Common myeloid progenitor, CD34-positive (primary cell): ENCODE results near the gene OLR1.

Experiments used
- CTCF ChIA-PET: fragments of 350-600 bp; sonication (Branson Sonifier 250); formaldehyde crosslinking; loops from one replicate; lab custom pipeline; 2021; ENCODE audit warnings: antibody characterized with exemption; lab: Charles Lee
- POLR2A ChIA-PET: fragments of 350-600 bp; sonication (Branson Sonifier 250); formaldehyde crosslinking; loops from one replicate; lab custom pipeline; 2021; ENCODE audit warnings: antibody characterized with exemption; lab: Charles Lee
- DNase-seq, 3 donors: peaks; one replicate each; pipeline versions ENCODE4 v3.0.0 to v3.0.0-alpha.2; 2013
- H3K27ac ChIP-seq, 2 experiments: 1 replicate in 1 of 2; 2 replicates in 1 of 2; pipeline ENCODE4 v1.7.0; 2013; ENCODE audit warnings: inconsistent platforms in 2 of 2, low read length in 2 of 2, mild to moderate bottlenecking in 2 of 2, low read depth in 1 of 2, moderate library complexity in 1 of 2; ENCODE audit not compliant: severe bottlenecking in 2 of 2, insufficient read depth in 1 of 2, poor library complexity in 1 of 2
- H3K27me3 ChIP-seq, 5 experiments: replicated peaks in 2 of 5; 1 replicate in 3 of 5; 2 replicates in 2 of 5; pipeline versions ENCODE4 v1.6.1 to v1.7.0; 2013; ENCODE audit warnings: low read length in 4 of 5, mild to moderate bottlenecking in 2 of 5, moderate library complexity in 2 of 5, inconsistent platforms in 1 of 5; ENCODE audit not compliant: insufficient read depth in 5 of 5, control insufficient read depth in 4 of 5
- H3K36me3 ChIP-seq, 4 experiments: 1 replicate in 2 of 4; 2 replicates in 2 of 4; pipeline versions ENCODE4 v1.6.1 to v1.7.0; 2013; ENCODE audit warnings: low read length in 3 of 4, control low read depth in 1 of 4, mild to moderate bottlenecking in 1 of 4; ENCODE audit not compliant: control insufficient read depth in 4 of 4, insufficient read depth in 4 of 4
- H3K4me1 ChIP-seq, 4 experiments: 1 replicate in 3 of 4; 2 replicates in 1 of 4; pipeline versions ENCODE4 v1.6.1 to v1.7.1; 2013; ENCODE audit warnings: low read length in 3 of 4, mild to moderate bottlenecking in 3 of 4, control low read depth in 1 of 4, inconsistent platforms in 1 of 4, moderate library complexity in 1 of 4; ENCODE audit not compliant: control insufficient read depth in 4 of 4, insufficient read depth in 4 of 4; ENCODE audit errors: control extremely low read depth in 1 of 4
- H3K4me3 ChIP-seq, 7 experiments: 1 replicate in 4 of 7; 2 replicates in 3 of 7; pipeline versions ENCODE4 v1.5.1 to v1.7.0; 2013; ENCODE audit warnings: mild to moderate bottlenecking in 7 of 7, low read length in 6 of 7, moderate library complexity in 6 of 7, inconsistent platforms in 2 of 7, low read depth in 2 of 7, control low read depth in 1 of 7; ENCODE audit not compliant: insufficient read depth in 4 of 7, control insufficient read depth in 1 of 7; ENCODE audit errors: extremely low read depth in 1 of 7
- H3K9me3 ChIP-seq, 5 experiments: 1 replicate in 4 of 5; 2 replicates in 1 of 5; pipeline versions ENCODE4 v1.6.1 to v1.7.1; 2013; ENCODE audit warnings: low read length in 4 of 5, mild to moderate bottlenecking in 2 of 5, inconsistent platforms in 1 of 5, low read depth in 1 of 5, moderate library complexity in 1 of 5; ENCODE audit not compliant: control insufficient read depth in 4 of 5, insufficient read depth in 2 of 5; ENCODE audit errors: control extremely low read depth in 1 of 5
- WGBS: methylation state at CpG from one replicate; pipeline ENCODE4 v1.1.5; 2013; ENCODE audit not compliant: insufficient coverage; 5-methylcytosine and 5-hydroxymethylcytosine counted together

The OLR1 gene

DNA sequence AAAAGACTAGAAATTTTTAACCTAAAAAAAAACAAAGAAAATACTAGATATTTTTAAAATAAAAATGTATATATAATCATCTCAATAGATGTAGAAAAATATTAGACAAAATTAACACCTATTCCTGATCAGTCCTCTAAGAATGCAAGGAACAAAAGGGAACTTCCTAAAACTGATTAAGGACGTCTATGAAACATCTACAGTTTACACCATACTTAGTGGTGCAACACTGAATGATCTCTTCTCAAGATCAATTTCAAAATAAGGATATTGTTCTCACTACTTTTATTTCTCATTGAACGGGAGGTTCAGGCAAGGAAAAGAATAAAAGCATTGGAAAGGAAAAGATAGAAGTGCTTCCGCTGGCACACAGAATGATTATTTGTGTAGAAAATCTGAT is 16.0 kb downstream of the OLR1 start:
- peaks cover 0 to 2% (median 0%) of the 10 kb centered on the region in 5 experiments for H3K27me3 ChIP-seq
- peaks cover 0 to 26% (median 16%) of the 10 kb centered on the region in 4 experiments for H3K4me1 ChIP-seq
- ChIA-PET CTCF (interaction anchor here (1.3 kb wide), 1 partner anchor 407 kb away, joined by 3 read pairs; no protein-coding TSS in a partner anchor), POLR2A (no interaction called here)
- DNase-seq = no peak
- H3K4me3 ChIP-seq = no peak overlapping the region
- no peaks in the 10 kb centered on the region for H3K9me3 ChIP-seq
- no peak overlapping the region for H3K27ac ChIP-seq
- WGBS = 67% methylated on average over 1 of the region's 3 CpGs
- H3K36me3 ChIP-seq = no peaks in the 10 kb centered on the region

DNA sequence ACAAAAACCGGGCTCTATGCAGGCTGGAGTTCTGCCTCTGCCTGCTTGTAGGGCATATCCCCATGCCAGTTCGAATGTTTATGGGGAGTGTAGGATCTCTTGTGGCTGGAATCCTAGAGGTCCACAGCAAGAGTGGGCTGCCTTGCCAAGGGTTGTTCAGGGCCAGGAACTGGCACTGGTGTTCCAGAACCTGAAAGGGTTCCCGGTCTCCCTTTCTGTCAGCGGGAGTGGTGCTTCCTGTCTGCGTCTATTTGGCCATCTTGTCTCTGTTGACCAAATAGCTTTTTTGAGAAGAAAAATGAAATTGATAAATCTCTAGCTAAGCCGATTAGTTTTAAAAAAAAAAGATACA is 17.8 kb downstream of the OLR1 start:
- Histone ChIP-seq H3K27me3 (peaks cover 0 to 2% (median 0%) of the 10 kb centered on the region in 5 experiments), H3K4me1 (peaks cover 0 to 15% (median 14%) of the 10 kb centered on the region in 4 experiments), H3K4me3 (peak overlapping the region; percentile 53 to 92 (median 81)), H3K9me3 (no peaks in the 10 kb centered on the region), H3K36me3 (no peaks in the 10 kb centered on the region), H3K27ac (no peak overlapping the region)
- WGBS = 57% methylated on average over 1 of the region's 6 CpGs
- DNase-seq = no peak
- ChIA-PET POLR2A (no interaction called here), CTCF (interaction anchor here (0.7 to 2.7 kb wide), 3 partner anchors 9 to 394 kb away, joined by 3 to 32 read pairs (median 4); no protein-coding TSS in a partner anchor)

DNA sequence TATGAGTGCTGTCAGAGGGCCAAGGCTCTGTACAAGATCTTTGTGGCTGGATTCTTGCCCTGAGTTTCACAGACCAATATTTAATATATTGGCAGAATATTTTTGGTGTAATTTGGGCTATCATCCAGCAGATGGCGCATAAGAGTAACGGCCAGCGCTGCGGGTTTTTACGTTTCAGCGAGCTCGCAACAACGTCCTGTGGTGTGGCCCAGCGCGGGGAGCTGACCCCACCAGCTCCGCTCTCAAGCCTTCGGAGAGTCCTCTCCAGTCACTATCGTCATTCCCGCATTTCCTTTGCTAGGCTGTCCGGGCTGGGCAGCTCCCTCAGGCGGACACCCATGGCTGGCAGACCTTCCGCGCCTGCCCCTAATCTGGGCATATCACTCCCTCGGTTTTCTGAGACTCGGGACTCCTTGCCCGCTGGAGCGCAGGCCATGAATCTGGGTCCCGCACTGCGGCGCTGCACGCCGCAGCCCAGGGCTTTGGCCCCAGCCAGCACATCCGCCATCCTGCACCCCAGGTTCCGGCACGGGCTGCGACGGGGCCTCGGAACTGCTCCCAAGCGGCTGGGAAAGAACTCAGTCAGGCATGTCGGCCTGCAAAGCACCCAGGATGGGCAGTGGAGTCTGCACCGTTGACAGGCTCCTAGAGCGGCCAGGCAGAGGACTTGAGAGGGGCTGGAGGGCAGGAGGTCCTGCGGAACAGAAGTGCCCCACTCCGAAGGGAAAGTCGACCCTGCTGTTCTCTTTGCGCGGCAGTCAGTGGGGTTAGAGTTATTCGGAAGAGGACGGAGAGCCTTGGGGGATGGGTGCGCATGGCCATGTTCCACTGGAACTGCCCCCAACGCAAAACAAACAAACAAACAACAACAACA is 18.4 kb downstream of the OLR1 start:
- H3K4me3 ChIP-seq = peak overlapping the region; percentile 53 to 92 (median 81)
- H3K36me3 ChIP-seq = no peaks in the 10 kb centered on the region
- ChIA-PET POLR2A (no interaction called here), CTCF (interaction anchor here (0.9 to 3.0 kb wide), 21 partner anchors 9 to 618 kb away, joined by 3 to 32 read pairs (median 4); partner anchors contain the start of genes CLEC1B and CLEC7A)
- under 1% methylated on average over 37 of the region's 46 CpGs for WGBS
- peaks cover 0 to 10% (median 8%) of the 10 kb centered on the region in 4 experiments for H3K4me1 ChIP-seq
- DNase-seq = peak; percentile 52 to 76 (median 74)
- H3K27me3 ChIP-seq = peaks cover 0 to 2% (median 0%) of the 10 kb centered on the region in 5 experiments
- H3K27ac ChIP-seq = no peak overlapping the region
- H3K9me3 ChIP-seq = no peaks in the 10 kb centered on the region

DNA sequence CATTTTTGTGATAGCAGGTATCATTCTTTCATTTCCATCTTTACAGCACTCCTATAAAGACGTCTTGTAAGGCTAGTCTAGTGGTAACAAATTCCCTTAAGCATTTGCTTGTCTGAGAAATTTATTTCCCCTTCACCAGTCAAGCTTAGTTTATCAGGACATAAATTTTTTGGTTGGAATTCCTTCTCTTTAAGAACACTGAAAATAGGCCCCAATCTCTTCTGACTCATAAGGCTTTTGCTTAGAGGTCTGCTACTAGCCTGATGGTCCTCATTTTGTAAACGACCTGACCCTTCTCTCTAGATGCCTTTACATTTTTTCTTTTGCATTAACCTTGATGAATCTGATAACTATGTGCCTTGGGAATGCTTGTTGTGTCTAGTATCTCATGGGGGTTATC is 20.3 kb downstream of the OLR1 start:
- POLR2A ChIA-PET = interaction anchor here (0.6 kb wide), 1 partner anchor 62 kb away, joined by 3 read pairs; no protein-coding TSS in a partner anchor
- H3K4me3 ChIP-seq = no peak overlapping the region

DNA sequence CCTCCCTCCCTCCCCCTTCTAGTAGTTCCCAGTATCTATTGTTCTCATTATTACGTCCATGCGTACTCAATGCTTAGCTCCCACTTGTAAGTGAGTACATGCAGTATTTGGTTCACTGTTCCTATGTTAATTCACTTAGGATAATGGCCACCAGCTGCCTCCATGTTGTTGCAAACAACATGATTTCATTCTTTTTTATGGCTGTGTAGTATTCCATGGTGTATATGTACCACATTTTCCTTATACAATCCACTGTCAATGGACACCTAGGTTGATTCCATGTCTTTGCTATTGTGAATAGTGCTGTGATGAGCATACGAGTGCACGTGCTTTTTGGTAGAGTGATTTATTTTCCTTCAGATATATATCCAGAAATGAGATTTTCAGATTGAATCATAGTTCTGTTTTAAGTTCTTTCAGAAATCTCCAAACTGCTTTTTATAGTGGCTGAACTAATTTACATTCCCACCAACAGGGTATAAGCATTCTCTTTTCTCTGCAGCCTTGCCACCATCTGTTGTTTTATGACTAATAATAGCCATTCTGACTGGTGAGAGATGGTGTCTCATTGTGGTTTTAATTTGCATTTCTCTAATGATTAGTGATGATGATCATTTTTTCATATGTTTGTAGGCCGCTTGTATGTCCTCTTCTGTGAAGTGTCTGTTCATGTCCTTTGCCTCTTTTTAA is 24.1 kb downstream of the OLR1 start:
- no peak overlapping the region for H3K4me3 ChIP-seq
- no peaks in the 10 kb centered on the region for H3K36me3 ChIP-seq
- no peak for DNase-seq
- ChIA-PET POLR2A (no interaction called here), CTCF (interaction anchor here (0.7 to 1.0 kb wide), 3 partner anchors 18 to 138 kb away, joined by 3 to 4 read pairs (median 3); partner anchors contain the start of genes CLEC12B and CLEC7A)
- no peak overlapping the region for H3K27ac ChIP-seq
- no CpG with 5 or more reads among the region's 5 CpGs for WGBS
- H3K27me3 ChIP-seq = no peaks in the 10 kb centered on the region
- H3K4me1 ChIP-seq = no peaks in the 10 kb centered on the region
- H3K9me3 ChIP-seq = no peaks in the 10 kb centered on the region

More for the DNA sequence above, 20.3 kb downstream of the OLR1 start:
- CTCF ChIA-PET = interaction anchor here (1.1 to 3.0 kb wide), 6 partner anchors 8 to 46 kb away, joined by 3 to 11 read pairs (median 6); partner anchors contain the start of gene OLR1
- DNase-seq = no peak
- Histone ChIP-seq H3K9me3 (no peaks in the 10 kb centered on the region), H3K27me3 (peaks cover 0 to 2% (median 0%) of the 10 kb centered on the region in 5 experiments), H3K4me1 (peaks cover 0 to 10% (median 8%) of the 10 kb centered on the region in 4 experiments), H3K36me3 (no peaks in the 10 kb centered on the region), H3K27ac (no peak overlapping the region)
- no CpG with 5 or more reads among the region's 2 CpGs for WGBS

DNA sequence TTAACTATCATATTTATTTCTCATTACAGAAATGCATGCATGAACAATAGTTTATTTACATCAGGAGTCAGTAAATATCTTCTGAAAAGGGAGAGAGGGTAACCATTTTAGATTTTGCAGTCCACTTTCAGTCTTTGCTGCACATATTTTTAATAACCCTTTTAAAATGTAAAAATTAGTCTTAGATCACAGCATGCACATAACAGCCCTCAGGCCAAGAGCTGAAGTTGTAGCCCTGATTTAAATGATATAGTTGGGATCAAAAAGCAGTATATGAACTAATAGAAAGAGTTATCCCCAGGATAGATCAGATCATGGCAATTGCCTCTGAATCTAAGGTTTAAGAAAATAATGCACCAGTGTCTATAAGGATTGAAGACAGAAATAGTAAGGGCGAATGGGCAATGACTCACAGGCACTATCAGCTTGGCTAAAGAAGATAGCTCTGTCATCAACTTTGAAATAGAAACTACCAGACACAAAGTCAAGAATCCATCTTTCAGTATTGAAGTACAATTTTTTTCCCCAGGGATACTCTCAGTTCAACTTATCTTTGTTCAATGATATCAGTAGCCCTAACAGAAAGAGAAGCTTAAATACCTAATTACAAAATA is 28.8 kb downstream of the OLR1 start:
- no peaks in the 10 kb centered on the region for H3K36me3 ChIP-seq
- no peaks in the 10 kb centered on the region for H3K27me3 ChIP-seq
- no peak for DNase-seq
- ChIA-PET POLR2A (no interaction called here), CTCF (interaction anchor here (1.0 to 10.1 kb wide), 10 partner anchors 10 to 400 kb away, joined by 3 to 145 read pairs (median 4); no protein-coding TSS in a partner anchor)
- WGBS = 0% methylated on average over 1 of the region's 1 CpG
- H3K4me1 ChIP-seq = peaks cover 0 to 4% (median 1%) of the 10 kb centered on the region in 4 experiments
- no peak overlapping the region for H3K27ac ChIP-seq
- H3K9me3 ChIP-seq = no peaks in the 10 kb centered on the region
- no peak overlapping the region for H3K4me3 ChIP-seq
